GM18502 (cell line): ENCODE results near the gene P2RX2.

Source experiments
- ATAC-seq: cut with Tn5 transposase; IDR thresholded peaks from one replicate; pipeline ENCODE4 v1.9.1; 2021; ENCODE audit warnings: mild to moderate bottlenecking; ENCODE audit not compliant: unreplicated experiment, poor library complexity

P2RX2 gene

DNA sequence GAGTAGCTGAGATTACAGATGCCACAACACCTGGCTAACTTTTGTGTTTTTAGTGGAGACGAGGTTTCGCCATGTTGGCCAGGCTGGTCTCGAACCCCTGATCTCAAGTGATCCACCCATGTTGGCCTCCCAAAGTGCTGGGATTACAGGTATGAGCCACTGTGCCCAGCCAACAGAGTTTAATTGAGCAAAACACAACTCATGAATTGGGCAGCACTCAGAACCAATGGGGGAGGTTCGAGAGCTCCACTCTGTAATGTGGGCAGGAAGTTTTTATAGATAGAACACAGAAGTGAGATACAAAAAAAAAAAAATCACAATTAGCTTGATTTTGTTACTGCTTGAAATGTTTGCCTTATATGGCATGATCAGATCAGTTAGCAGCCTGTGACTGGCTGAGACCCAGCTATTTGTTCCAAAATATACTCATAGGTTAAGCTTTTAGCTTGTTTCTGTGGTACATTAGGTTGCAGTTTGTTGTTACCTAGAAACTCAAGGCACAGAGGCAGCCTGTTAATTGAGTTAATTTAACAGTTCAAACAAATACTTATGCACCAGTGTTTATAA, 1.4 kb upstream of the P2RX2 start:
- ATAC-seq: no peak

- no peak for ATAC-seq
These were observed 524 bp upstream of the P2RX2 start for GRCh38 chr12:132617822-132618682.

DNA sequence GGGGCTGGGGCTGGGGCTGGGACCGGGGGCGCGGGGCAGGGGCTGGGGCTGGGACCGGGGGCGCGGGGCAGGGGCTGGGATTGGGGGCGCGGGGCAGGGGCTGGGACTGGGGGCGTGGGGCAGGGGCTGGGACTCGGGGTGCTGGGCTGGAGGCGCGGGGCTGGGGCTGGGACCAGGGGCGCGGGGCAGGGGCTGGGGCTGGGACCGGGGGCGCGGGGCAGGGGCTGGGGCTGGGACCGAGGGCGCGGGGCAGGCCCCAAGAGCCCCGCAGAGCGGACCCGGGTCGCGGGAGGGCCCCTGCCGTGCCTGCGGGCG, 452 bp downstream of the P2RX2 start:
- no peak for ATAC-seq

- no peak for ATAC-seq
These were observed 973 bp downstream of the P2RX2 start for GRCh38 chr12:132619386-132620112.

DNA sequence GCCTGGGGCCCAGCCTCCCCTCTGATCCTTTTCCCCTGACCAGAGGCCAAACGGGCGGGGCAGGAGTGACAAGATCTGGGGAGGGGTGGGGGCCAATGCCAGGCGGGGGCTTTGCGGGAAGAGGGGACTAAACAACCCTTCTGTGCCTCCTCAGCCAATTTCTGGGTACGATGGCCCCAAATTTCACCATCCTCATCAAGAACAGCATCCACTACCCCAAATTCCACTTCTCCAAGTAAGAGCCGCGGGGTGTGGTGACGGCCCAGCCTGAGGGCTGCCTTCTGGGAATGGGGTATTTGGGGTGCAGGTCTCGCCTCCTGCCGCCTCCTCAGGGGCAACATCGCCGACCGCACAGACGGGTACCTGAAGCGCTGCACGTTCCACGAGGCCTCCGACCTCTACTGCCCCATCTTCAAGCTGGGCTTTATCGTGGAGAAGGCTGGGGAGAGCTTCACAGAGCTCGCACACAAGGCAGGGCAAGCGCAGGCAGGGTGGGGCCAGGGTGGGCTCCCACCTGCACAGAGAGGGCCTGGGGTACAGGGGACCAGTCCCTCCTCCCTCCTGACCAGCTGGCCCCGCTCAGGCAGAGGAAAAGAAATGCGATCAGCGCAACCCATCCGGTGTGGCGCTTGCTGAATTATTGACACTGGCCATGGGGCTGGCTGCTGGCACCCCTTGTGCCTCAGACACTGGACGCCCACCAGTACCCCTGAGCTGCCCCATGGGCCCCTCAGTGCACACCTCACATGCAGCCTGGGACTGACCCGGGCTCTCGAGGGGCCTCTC, 1.7 kb downstream of the P2RX2 start:
- no peak for ATAC-seq

- ATAC-seq: no peak
These were observed 2.5 kb downstream of the P2RX2 start for GRCh38 chr12:132620899-132621656.

DNA sequence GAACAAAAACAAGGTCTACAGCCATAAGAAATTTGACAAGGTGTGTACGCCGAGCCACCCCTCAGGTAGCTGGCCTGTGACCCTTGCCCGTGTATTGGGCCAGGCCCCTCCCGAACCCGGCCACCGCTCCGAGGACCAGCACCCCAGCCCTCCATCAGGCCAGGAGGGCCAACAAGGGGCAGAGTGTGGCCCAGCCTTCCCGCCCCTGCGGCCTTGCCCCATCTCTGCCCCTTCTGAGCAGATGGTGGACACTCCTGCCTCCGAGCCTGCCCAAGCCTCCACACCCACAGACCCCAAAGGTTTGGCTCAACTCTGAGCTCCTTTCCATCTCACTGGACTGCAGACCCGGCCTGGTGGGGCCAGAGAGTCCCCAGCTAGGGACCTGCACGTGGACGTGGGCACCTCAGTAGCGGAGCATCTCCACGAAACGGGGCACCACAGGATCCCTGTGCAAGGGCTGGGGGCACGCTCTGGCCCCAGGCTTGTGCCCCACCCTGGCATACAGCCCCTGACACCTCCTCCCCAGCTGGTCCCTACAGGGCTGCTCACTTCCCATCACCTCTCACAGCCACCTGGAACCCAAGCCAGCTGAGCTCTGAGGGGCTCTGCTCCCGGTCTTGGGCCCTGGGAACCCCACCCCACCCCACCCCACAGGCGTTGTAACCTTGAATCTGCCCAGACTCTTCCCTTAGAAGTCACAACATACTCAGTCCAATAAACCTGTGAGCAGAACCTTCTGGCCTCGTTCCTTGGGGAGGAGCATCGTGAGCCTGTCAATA, 3.3 kb downstream of the P2RX2 start:
- ATAC-seq: no peak

DNA sequence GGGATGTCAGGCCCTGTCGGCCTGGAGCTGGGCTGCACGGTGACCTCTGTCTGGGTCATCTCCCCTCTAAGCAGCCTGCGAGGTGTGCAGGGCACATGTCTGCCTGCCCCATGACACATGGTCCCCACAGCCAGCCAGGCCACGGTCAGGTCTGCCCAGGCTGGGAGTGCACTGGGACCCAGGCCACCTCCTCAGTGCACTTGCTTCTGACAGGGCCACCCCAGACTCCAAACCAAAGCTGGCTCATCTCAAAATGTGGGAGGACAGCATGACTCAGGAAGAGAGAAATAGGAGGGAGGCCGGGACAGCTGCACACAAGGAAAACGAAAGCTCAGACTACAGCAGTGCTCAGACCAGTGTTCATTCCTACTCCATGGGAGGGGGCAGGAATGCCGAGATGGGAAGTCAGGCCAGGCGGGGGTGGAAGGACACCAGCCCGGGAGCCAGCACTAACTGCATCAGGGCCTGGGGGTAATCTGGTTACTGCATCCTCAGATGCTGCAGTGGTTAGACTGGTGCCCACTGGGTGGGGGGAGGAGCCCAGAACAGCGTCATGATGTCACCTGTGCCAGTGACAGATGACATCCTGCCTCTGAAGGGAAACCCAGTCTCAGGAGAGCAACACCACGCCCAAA, 4.0 kb downstream of the P2RX2 start:
- no peak for ATAC-seq

GRCh38 chr12:132623072-132623869, 4.7 kb downstream of the P2RX2 start:
- ATAC-seq: no peak

- ATAC-seq: no peak
These were observed 5.7 kb downstream of the P2RX2 start for GRCh38 chr12:132624186-132624855.

DNA sequence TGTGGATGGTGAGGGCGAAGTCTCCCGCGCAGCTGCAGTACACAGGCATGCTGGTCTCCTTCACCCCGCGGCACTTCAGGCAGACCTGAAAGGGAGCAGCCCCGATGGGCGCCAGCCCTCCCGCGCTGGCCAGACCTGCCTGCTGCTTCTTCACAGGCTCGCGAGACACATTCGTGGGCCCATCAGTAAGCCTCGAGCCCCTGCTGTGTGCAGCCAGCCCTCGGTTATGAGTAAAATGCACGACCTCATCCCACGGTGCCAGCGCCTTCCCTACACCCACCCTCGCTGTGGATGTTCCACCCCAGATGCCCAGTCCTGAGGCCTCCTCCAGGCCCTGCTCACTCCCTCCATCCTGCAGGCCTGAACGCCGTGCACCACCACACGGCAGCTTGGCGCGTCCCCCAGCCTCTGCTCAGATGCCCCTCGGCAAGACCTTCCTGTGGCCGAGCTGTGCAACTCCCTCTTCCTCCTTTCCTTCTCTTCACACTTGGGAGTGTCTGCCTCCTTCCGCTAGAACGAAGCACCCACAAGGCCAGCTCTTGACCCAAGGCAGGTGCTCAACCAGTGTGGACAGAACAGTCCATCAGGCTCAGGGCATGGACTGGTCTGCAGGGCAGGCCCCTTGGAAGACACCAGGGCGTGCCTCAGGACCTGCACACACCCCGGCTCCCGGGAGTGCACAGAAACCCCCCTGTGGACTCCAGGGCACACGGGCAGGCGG, 6.5 kb downstream of the P2RX2 start:
- ATAC-seq: no peak

GRCh38 chr12:132625731-132626430, 7.3 kb downstream of the P2RX2 start:
- ATAC-seq: no peak

GRCh38 chr12:132629330-132629729, 10.8 kb downstream of the P2RX2 start:
- ATAC-seq: no peak

DNA sequence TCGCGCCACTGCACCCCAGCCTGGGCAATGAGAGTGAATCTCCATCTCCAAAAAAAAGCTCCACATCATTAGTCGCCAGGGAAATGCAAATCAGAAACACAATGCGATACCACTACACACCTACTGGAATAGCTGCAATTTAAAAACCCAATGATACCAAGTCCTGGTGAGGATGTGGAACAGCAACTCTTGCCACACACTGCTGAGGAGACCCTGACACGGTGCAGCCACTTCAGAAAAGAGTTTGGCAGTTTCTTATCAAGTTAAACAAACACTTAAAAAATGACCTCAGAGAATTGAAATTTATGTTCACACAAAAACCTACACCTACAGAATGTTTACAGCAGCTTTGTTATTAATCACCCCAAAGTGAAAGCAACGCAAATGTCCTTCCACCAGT, 12.1 kb downstream of the P2RX2 start:
- no peak for ATAC-seq

DNA sequence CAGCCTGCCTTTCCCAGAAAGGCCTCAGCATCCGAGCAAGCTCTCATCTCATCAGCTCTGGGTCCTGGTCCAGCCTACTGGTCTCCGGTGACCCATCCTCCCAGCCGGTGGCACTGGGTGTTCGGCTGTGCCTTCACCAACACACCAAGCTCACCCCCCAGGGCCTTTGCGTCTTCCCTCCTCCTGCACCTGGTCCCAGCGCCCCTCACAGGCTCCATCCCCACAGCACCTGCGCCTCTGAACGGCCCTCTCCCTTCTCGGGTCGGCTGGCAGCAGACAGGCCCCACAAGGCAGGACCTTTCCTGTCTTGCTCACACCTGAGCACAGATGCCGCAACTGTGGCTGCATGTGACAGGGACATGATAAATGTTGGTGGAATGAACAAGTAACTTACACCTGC, 13.1 kb downstream of the P2RX2 start:
- ATAC-seq: no peak

- ATAC-seq: no peak
These were observed 14.1 kb downstream of the P2RX2 start for GRCh38 chr12:132632521-132633228.
